ENCODE measurements around the gene RTKN. TPM values are rescaled to one million over a fixed set of nuclear protein-coding genes. Genes with fewer than 3 reads are reported as not detected.
A peak's percentile ranks its signal among the peaks of the same experiment; 100 is the strongest.

The RTKN gene
- total and polyA plus RNA-seq, 2 of the 13 experiments (the other 11 are each of a cell fraction or from before 2014, with no cell fraction given) = 159 to 166 TPM

DNA sequence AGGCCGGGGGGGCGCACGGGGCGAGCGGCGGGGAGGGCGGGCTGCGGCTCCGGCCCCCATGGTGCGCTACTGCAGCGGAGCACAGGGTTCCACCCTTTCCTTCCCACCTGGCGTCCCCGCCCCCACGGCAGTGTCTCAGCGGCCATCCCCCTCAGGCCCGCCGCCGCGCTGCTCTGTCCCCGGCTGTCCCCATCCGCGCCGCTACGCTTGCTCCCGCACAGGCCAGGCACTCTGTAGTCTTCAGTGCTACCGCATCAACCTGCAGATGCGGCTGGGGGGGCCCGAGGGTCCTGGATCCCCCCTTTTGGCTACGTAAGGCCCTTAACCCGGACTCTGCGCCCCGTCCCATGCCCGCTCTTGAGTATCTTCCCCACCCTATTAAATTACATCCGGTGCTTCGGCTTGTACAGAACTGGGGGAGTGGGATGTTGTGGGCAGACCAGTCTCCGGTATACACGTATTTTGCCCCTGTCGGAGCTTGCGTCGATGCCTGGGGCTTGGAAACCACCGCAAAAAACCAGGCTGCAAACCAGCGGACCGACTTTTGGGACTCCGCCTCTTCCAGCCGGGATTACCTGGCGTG is 15.9 kb upstream of the RTKN start (continued):
- peak; percentile 56 for TF ChIP-seq HES4 (CRISPR knock-in tag; IDR thresholded peaks at IDR 0.05; ENCODE audit: borderline replicate concordance)
- 0 out of 2 replicates have a peak, but pooled peaks have one; percentile 16 for TF ChIP-seq ETV6 (CRISPR knock-in tag; conservative IDR thresholded peaks at IDR 0.05)
- TF ChIP-seq RXRB (CRISPR knock-in tag; IDR thresholded peaks at IDR 0.05; ENCODE audit: borderline replicate concordance) = peak; percentile 40; the same call in 1 of the 2 replicates
- no peak for TF ChIP-seq MAFF (IDR thresholded peaks at IDR 0.05; ENCODE audit: low read depth, low read length)
- TF ChIP-seq ZBTB38 (CRISPR knock-in tag; IDR thresholded peaks at IDR 0.05) = peak; percentile 54
- TF ChIP-seq JUND (CRISPR knock-in tag; IDR thresholded peaks at IDR 0.05) = no peak
- no peak for TF ChIP-seq KLF13 (CRISPR knock-in tag; IDR thresholded peaks at IDR 0.05)
- TF ChIP-seq ETV5 (CRISPR knock-in tag; IDR thresholded peaks at IDR 0.05; ENCODE audit: borderline replicate concordance) = peak; percentile 33; the same call in 1 of the 2 replicates
- no peak for TF ChIP-seq ZNF549 (CRISPR knock-in tag; IDR thresholded peaks at IDR 0.05)
- TF ChIP-seq, protein P1, sequence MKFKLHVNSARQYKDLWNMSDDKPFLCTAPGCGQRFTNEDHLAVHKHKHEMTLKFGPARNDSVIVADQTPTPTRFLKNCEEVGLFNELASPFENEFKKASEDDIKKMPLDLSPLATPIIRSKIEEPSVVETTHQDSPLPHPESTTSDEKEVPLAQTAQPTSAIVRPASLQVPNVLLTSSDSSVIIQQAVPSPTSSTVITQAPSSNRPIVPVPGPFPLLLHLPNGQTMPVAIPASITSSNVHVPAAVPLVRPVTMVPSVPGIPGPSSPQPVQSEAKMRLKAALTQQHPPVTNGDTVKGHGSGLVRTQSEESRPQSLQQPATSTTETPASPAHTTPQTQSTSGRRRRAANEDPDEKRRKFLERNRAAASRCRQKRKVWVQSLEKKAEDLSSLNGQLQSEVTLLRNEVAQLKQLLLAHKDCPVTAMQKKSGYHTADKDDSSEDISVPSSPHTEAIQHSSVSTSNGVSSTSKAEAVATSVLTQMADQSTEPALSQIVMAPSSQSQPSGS (CRISPR knock-in tag; IDR thresholded peaks at IDR 0.05) = peak; percentile 15; the same call in 1 of the 2 replicates
- TF ChIP-seq JARID2 (CRISPR knock-in tag; IDR thresholded peaks at IDR 0.05; ENCODE audit: insufficient replicate concordance) = no peak
- TF ChIP-seq NR2F2 (IDR thresholded peaks at IDR 0.05; ENCODE audit: borderline replicate concordance, low read depth) = peak; percentile 38; the same call in 1 of the 2 replicates
- peak; percentile 90; the same call in 1 of the 2 replicates for TF ChIP-seq PITX1 (CRISPR knock-in tag; IDR thresholded peaks at IDR 0.05)
- TF ChIP-seq RCOR2 (CRISPR knock-in tag; IDR thresholded peaks at IDR 0.05) = no peak
- no peak for TF ChIP-seq ZNF3 (CRISPR knock-in tag; IDR thresholded peaks at IDR 0.05)
- TF ChIP-seq ZNF263 (CRISPR knock-in tag; IDR thresholded peaks at IDR 0.05) = peak; percentile 60; the same call in 1 of the 2 replicates
- TF ChIP-seq ZNF33A (CRISPR knock-in tag; IDR thresholded peaks at IDR 0.05; ENCODE audit: borderline replicate concordance) = no peak
- TF ChIP-seq AGO2 (optimal IDR thresholded peaks at IDR 0.05; ENCODE audit: low read depth, low read length) = peak; percentile 88
- TF ChIP-seq, protein P2, sequence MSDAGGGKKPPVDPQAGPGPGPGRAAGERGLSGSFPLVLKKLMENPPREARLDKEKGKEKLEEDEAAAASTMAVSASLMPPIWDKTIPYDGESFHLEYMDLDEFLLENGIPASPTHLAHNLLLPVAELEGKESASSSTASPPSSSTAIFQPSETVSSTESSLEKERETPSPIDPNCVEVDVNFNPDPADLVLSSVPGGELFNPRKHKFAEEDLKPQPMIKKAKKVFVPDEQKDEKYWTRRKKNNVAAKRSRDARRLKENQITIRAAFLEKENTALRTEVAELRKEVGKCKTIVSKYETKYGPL (CRISPR knock-in tag; IDR thresholded peaks at IDR 0.05) = no peak
- no peak; the same call in 1 of the 2 replicates for TF ChIP-seq MYNN (CRISPR knock-in tag; IDR thresholded peaks at IDR 0.05; ENCODE audit: low read depth)
- TF ChIP-seq ZNF839 (CRISPR knock-in tag; IDR thresholded peaks at IDR 0.05; ENCODE audit: borderline replicate concordance) = no peak
- TF ChIP-seq, protein P3, sequence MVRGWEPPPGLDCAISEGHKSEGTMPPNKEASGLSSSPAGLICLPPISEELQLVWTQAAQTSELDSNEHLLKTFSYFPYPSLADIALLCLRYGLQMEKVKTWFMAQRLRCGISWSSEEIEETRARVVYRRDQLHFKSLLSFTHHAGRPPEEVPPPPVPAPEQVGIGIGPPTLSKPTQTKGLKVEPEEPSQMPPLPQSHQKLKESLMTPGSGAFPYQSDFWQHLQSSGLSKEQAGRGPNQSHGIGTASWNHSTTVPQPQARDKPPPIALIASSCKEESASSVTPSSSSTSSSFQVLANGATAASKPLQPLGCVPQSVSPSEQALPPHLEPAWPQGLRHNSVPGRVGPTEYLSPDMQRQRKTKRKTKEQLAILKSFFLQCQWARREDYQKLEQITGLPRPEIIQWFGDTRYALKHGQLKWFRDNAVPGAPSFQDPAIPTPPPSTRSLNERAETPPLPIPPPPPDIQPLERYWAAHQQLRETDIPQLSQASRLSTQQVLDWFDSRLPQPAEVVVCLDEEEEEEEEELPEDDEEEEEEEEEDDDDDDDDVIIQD (CRISPR knock-in tag; IDR thresholded peaks at IDR 0.05; ENCODE audit: low read depth) = no peak
- TF ChIP-seq, protein P4, sequence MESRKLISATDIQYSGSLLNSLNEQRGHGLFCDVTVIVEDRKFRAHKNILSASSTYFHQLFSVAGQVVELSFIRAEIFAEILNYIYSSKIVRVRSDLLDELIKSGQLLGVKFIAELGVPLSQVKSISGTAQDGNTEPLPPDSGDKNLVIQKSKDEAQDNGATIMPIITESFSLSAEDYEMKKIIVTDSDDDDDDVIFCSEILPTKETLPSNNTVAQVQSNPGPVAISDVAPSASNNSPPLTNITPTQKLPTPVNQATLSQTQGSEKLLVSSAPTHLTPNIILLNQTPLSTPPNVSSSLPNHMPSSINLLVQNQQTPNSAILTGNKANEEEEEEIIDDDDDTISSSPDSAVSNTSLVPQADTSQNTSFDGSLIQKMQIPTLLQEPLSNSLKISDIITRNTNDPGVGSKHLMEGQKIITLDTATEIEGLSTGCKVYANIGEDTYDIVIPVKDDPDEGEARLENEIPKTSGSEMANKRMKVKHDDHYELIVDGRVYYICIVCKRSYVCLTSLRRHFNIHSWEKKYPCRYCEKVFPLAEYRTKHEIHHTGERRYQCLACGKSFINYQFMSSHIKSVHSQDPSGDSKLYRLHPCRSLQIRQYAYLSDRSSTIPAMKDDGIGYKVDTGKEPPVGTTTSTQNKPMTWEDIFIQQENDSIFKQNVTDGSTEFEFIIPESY (CRISPR knock-in tag; IDR thresholded peaks at IDR 0.05) = no peak
- TF ChIP-seq FOXK1 (CRISPR knock-in tag; IDR thresholded peaks at IDR 0.05; ENCODE audit: borderline replicate concordance, low read depth) = no peak; the same call in 1 of the 2 replicates
